ENCODE measurements around the gene GRAMD1B.

- TF ChIP-seq CTCF (IDR thresholded peaks at IDR 0.05) (no peak), POLR2AphosphoS5 (IDR thresholded peaks at IDR 0.05) (no peak), POLR2A (IDR thresholded peaks at IDR 0.05; ENCODE audit: low read depth) (no peak), EP300 (IDR thresholded peaks at IDR 0.05) (no peak)
Observed at GRCh38 chr11:123441161-123441560, 11.1 kb downstream of the GRAMD1B start.
